Measurements from ENCODE around the gene RCL1.
"Not testable (repeated sequence)": the region's sequence is repeated elsewhere in the genome, so short reads cannot be mapped to it uniquely, and the experiment has no call there.

The RCL1 gene

DNA sequence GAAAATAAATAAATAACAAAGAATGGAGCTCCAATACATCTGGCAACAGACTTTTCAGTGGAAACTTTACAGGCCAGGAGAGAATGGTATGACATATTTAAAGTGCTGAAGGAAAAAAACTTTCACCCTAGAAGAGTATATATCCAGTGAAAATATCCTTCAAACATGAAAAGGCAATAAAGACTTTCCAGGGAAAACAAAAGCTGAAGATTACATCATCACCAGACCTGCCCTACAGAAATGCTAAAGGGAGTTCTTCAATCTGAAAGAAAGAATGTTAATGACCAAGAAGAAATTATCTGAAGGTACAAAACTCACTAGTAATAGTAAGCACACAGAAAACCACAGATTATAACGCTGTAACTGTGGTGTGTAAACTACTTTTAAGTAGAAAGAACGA is 8.3 kb upstream of the RCL1 start:
- DNase-seq = no peak

DNA sequence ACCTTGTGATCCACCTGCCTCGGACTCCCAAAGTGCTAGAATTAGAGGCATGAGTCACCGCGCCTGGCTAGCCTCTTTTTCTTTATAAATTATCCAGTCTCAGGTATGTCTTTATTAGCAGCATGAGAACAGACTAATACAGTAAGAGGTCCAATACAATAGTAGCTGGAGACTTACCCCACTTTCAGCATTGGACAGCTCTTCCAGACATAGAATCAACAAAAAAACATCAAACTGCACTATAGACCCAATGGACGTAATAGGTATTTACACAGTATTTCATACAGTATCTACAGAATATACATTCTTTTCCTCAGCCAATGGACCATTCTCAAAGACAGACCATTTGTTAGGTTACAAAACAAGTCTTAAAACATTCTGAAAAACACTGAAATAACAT is 6.1 kb upstream of the RCL1 start:
- DNase-seq = no peak

- no peak for DNase-seq
Observed at GRCh38 chr9:4787876-4788275, 4.9 kb upstream of the RCL1 start.

DNA sequence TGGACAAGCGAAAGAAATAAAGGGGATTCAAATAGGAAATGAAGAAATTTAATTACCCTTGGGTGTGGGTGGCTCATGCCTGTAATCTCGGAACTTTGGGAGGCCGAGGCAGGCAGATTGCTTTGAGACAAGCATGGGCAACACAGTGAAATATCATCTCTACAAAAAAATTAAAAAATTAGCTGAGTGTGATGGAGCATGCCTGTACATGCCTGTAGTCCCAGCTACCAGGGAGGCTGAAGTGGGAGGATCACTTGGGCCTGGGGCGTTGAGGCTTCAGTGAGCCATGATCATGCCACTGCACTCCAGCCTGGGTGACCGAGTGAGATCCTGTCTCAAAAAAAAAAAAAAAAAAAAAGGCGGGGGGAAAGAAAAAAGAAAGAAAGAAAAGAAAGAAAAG is 4.0 kb upstream of the RCL1 start:
- DNase-seq = no peak

DNA sequence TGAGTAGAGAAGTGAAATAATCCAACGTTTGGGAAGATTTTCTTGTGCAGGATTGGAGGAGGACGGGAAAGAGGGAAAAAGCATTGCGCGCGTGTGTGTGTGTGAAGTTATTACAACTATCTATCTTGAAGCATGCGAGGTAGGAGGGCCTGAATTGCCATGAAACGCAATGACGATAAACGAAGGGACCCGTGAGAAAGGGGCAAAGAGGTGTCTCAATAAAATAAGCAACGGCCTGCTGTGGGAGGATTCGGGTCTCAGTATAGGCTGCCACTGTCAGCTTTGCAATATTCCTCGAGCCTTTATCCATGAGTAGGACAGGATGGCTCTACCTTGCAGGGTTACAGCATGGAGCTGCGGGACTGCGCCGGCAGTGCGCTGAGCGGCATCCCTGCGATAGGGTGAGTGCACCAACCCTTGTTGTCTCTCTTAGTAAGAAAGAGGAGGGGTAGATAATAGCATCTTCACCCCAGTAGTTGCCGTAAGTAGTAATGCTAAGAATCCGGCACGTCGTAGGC is 631 bp upstream of the RCL1 start:
- no peak for DNase-seq

DNA sequence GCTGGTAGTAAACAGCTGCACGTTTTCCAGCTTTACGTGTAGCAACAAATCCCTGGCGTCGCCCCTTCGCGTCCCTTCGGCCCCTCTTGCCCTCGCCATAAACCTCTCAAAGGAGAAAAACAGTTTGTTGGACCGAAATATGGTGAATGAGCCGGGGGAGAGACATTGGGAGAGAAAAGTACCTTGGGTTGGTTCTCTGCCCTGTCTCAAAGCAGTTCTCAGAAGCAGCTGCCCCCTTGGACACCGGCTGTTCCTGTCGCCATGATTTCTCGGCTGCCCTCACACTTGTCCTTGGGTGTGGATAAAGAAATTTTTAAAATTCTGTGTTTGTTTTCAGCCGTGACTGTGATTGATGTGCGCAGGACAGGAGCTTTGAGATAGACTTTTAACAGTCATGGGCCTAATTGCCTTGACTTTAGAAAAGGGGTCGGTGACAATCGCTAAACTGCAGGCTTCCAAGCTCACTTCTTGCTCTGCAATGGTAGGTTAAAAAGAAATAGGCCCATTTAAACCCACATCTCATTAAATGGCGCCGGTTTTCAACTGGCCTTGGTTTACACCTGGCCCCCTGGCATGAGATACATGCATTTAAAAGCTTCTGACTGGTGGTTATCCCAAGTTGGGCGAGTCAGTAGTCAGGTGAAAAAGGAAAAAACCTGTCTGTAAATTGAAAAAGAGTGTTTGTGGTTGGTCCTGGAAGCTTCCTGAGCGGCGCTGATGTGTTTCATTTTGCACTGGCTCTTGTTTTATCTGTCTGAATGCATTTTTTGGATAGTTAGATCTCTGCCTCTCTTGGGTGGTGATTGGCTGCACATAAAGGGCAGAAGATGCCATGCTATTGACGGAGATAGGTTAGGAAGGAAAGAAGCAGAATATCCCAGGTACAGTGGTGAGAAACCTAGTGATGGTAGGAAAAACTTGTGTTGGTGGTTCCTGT is 983 bp downstream of the RCL1 start:
- no peak for DNase-seq

DNA sequence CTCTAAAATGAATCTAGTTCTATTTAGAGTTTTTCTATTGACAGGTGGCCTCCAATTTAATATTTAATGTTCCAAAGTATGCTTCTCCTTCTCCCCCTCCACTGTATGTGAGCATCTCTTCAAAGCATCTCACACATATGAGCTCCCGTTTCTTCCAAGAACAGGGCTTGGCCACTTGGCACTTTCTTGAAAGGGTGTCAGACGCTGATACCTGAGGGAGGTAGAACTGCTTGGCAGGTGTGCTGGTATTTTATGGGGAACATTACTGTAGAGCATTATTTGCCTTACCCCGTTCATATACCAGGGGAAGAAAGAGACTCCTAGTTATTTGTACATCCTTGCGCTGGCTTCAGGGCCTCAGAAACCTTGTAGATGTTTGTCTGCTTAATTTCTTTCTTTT is 1.9 kb downstream of the RCL1 start:
- no peak for DNase-seq

GRCh38 chr9:4795108-4795507 is 2.4 kb downstream of the RCL1 start:
- DNase-seq = not testable (repeated sequence)

DNA sequence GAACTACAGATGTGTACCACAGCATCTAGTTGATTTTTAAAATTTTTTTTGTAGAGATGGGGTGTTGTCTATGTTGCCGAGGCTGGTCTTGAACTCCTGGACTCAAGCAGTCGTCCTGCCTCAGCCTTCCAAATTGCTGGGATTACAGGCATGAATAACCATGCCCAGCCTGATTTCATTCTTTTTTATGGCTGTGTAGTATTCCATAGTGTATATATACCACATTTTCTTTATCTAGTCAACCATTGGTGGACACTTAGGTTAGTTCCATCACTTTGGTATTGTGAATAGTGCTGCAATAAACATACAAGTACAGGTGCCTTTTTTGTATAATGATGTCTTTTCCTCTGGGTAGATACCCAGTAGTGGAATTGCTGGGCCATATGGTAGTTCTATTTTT is 3.8 kb downstream of the RCL1 start:
- DNase-seq = no peak

GRCh38 chr9:4796988-4797853 is 4.5 kb downstream of the RCL1 start:
- DNase-seq = no peak

DNA sequence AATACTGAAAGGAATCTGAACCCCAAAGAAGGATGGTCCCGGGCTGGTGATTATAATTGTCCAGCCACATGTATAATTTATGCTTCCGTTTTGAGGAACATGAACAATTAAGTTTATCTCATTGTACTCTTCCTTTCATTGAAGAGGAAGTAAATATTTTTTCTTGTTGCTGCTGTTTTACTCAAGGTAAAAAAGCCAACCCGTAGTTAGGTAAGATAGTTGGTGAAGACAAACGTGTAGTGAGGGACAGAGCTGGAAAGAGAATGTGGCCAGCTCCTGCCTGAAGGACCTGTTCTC is 5.1 kb downstream of the RCL1 start:
- DNase-seq = no peak

GRCh38 chr9:4798281-4799032 is 5.7 kb downstream of the RCL1 start:
- DNase-seq = no peak

- no peak for DNase-seq
Observed at GRCh38 chr9:4799033-4799430, 6.3 kb downstream of the RCL1 start.

GRCh38 chr9:4799775-4800174 is 7.0 kb downstream of the RCL1 start:
- DNase-seq = no peak

DNA sequence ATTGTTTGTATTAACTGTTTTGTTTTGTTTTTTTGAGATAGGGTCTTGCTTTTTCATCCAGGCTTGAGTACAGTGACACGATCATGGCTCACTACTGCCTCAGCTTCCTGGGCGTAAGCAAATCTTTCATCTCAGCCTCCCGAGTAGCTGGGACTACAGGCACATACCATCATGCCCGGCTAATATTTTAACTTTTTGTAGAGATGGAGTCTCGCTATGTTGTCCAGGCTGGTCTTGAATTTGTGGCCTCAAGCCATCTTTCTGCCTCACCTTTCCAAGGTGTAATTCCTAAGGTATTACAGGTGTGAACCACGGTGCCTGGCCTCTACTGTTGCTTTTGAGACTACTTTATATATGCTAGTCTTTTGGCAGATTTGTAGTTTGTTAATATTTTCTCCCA is 8.4 kb downstream of the RCL1 start:
- no peak for DNase-seq

GRCh38 chr9:4803670-4804530 is 11.2 kb downstream of the RCL1 start:
- no peak for DNase-seq

DNA sequence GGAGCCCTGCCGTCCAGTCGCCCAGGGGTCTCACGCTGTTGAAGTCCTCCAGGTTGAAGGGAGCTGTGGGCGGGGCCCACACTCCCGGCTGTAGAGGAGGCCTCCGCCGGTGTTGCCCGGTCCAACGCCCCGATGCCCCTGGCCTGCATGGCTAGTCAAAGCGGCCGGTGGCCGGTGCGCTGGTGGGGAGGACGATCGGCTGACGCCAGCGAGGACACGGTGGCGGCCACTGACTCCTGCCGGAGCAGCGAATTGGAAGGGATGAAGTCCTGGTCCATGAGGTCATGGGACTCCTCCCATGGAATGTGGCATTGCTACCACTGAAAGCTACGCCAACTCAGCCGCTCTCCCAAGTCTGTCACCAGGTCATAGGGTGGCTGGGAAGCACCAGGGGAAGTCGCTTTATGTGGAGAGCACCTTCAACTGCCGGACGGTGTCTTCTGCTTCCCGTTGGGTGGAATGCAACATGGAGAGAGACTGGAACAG is 11.8 kb downstream of the RCL1 start:
- no peak for DNase-seq

GRCh38 chr9:4805191-4805918 is 12.6 kb downstream of the RCL1 start:
- DNase-seq = no peak

GRCh38 chr9:4810565-4810964 is 17.8 kb downstream of the RCL1 start:
- no peak for DNase-seq

DNA sequence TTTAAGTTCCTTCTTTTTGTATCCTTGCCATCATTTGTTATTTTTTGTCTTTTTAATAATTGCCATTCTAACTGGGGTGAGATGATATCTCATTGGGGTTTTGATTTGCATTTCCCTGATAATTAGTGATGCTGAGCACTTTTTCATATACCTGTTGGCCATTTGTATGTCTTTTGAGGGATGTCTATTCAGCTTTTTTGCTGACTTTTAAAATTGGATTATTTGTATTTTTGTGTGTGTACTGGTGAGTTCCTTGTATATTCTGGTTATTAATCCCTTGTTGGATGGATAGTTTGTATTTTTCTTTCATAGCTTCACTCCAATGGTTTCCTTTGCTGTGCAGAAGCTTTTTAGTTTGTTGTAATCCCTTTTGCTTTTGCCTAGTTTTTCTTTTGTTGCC is 19.1 kb downstream of the RCL1 start:
- no peak for DNase-seq

GRCh38 chr9:4812858-4813257 is 20.1 kb downstream of the RCL1 start:
- no peak for DNase-seq
